Measurements from ENCODE around the gene PRPF39. TPM values are rescaled to one million over a fixed set of nuclear protein-coding genes. Genes with fewer than 3 reads are reported as not detected.

The PRPF39 gene
- total RNA-seq, 4 donors from 2014 or later, result 20.7 to 30.0 (median 28.4) TPM

DNA sequence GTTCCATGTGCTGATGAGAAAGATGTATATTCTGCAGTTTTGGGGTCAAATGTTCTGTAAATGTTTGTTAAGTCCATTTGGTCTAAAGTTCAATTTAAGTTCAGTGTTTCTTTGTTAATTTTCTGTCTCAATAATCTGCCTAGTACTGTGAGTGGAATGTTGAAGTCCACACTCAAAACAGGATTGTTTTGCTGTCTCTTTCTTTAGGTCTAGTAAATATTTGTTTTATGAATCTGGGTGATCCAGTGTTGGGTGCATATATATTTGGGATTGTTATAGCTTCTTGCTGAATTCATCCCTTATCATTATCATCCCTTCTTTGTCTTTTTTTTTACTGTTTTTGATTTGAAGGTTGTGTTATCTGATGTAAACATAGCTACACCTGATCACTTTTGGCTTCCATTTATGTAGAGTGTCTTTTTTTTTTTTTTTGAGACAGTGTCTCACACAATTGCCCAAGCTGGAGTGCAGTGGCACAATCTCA is 26.0 kb upstream of the PRPF39 start:
- no peaks in the 10 kb centered on the region for H3K4me1 ChIP-seq
- H3K27ac ChIP-seq, result no peak overlapping the region
- peaks cover 0 to 18% (median 0%) of the 10 kb centered on the region in 4 donors for H3K9me3 ChIP-seq
- TF ChIP-seq EP300 (IDR thresholded peaks at IDR 0.05), result no peak
- no peak for TF ChIP-seq POLR2A (IDR thresholded peaks at IDR 0.05)
- TF ChIP-seq, protein P1, sequence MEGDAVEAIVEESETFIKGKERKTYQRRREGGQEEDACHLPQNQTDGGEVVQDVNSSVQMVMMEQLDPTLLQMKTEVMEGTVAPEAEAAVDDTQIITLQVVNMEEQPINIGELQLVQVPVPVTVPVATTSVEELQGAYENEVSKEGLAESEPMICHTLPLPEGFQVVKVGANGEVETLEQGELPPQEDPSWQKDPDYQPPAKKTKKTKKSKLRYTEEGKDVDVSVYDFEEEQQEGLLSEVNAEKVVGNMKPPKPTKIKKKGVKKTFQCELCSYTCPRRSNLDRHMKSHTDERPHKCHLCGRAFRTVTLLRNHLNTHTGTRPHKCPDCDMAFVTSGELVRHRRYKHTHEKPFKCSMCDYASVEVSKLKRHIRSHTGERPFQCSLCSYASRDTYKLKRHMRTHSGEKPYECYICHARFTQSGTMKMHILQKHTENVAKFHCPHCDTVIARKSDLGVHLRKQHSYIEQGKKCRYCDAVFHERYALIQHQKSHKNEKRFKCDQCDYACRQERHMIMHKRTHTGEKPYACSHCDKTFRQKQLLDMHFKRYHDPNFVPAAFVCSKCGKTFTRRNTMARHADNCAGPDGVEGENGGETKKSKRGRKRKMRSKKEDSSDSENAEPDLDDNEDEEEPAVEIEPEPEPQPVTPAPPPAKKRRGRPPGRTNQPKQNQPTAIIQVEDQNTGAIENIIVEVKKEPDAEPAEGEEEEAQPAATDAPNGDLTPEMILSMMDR (IDR thresholded peaks at IDR 0.05), result no peak
- H3K27me3 ChIP-seq, result no peaks in the 10 kb centered on the region
- peaks cover 0 to 63% (median 0%) of the 10 kb centered on the region in 3 donors for H3K36me3 ChIP-seq
- DNase-seq (ENCODE audit: low spot score in 2 of 2), result no peak
- H3K4me3 ChIP-seq, result no peak overlapping the region

DNA sequence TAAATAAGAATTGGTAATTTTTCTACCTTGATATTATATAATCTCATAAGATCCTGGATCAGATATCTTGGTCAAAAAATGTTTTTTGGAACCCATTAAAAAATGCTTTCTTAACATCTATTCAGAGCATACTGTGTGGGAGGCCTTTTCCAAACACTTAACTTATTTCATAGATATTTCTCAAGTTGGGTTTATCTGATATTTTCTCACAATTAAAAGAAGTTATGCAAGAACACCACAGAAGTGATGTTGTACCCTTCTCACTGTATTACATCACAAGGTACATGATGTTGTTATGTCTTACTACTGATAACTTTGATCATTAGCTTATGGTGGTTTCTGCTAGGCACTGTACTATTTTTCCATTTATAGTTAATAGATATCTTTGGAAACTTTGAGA is 23.4 kb upstream of the PRPF39 start:
- TF ChIP-seq POLR2A (IDR thresholded peaks at IDR 0.05), result no peak
- TF ChIP-seq, protein P1 (IDR thresholded peaks at IDR 0.05), result no peak
- no peak for TF ChIP-seq EP300 (IDR thresholded peaks at IDR 0.05)
- Histone ChIP-seq H3K27ac (no peak overlapping the region), H3K36me3 (peaks cover 0 to 38% (median 0%) of the 10 kb centered on the region in 3 donors), H3K4me1 (no peaks in the 10 kb centered on the region), H3K9me3 (peaks cover 0 to 15% (median 0%) of the 10 kb centered on the region in 4 donors), H3K27me3 (no peaks in the 10 kb centered on the region), H3K4me3 (no peak overlapping the region)
- DNase-seq (ENCODE audit: low spot score in 2 of 2), result no peak

DNA sequence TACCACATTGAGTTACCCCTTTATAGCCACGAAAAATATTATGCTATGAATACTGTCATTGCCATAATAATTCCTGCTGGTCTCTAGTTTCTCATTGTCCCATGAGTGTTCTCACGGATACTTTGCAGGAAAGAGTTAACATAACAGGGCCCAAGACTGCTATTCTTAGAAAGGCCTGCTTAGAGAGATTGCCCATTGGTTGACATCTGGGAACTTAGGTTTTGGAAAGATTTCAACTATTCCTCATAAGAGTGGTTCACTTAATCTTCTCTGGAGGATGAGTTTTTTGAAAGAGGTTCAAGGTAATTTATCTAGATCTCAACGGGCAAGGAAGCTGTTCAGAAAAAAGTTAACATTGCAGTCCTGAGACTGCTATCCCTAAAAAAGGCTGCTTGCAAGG is 18.4 kb upstream of the PRPF39 start:
- TF ChIP-seq EP300 (IDR thresholded peaks at IDR 0.05) (no peak), POLR2A (IDR thresholded peaks at IDR 0.05) (no peak)
- TF ChIP-seq, protein P1 (IDR thresholded peaks at IDR 0.05), result no peak
- no peaks in the 10 kb centered on the region for H3K4me1 ChIP-seq
- H3K36me3 ChIP-seq, result peaks cover 0 to 23% (median 0%) of the 10 kb centered on the region in 3 donors
- 70 to 72% methylated on average over 3 of the region's 3 CpGs for WGBS, 2 donors
- H3K9me3 ChIP-seq, result no peaks in the 10 kb centered on the region
- H3K27ac ChIP-seq, result no peak overlapping the region
- H3K27me3 ChIP-seq, result no peaks in the 10 kb centered on the region
- no peak for DNase-seq (ENCODE audit: low spot score in 2 of 2)
- H3K4me3 ChIP-seq, result no peak overlapping the region

DNA sequence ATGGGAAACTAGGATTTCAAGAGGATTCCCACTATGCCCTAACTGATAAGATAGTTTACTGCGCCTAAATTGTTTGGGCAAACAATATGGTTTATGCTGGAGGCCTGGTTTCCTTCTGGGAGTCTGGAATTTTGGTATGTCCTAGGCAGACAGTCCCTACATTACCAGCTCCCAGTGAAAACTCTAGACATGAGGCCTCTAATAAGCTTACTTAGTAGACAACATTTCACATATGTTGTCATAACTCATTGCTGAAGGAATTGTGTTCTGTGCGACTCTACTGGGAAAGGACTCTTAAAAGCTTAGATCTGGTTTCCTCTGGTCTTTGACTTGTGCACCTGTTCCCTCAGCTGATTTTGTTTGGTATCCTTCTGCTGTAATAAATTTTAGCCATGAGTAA is 18.0 kb upstream of the PRPF39 start:
- DNase-seq (ENCODE audit: low spot score in 2 of 2), result no peak
- Histone ChIP-seq H3K9me3 (no peaks in the 10 kb centered on the region), H3K36me3 (peaks cover 0 to 27% (median 0%) of the 10 kb centered on the region in 3 donors), H3K4me3 (no peak overlapping the region), H3K27ac (no peak overlapping the region), H3K27me3 (no peaks in the 10 kb centered on the region), H3K4me1 (no peaks in the 10 kb centered on the region)
- TF ChIP-seq, protein P1 (IDR thresholded peaks at IDR 0.05), result no peak
- TF ChIP-seq EP300 (IDR thresholded peaks at IDR 0.05) (no peak), POLR2A (IDR thresholded peaks at IDR 0.05) (no peak)
- WGBS, 2 donors, result 89 to 92% methylated on average over 2 of the region's 2 CpGs

DNA sequence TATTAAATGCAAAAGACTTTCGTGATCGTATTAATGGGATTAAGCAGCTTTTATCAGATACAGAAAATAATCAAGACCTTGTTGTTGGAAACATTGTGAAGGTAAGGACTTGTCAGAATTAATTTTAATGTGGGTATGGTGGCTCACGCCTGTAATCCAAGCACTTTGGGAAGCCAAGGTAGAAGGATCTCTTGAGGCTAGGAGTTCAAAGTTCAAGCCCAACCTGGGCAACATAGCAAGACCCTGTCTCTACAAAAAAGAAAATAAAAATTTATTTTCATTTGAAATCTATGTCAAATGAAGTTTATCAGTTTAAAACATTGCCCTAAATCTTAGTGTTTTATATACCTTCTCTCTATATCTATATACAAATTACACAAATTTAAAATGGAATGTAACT is 17.2 kb upstream of the PRPF39 start:
- Histone ChIP-seq H3K9me3 (no peaks in the 10 kb centered on the region), H3K4me1 (no peaks in the 10 kb centered on the region), H3K27ac (no peak overlapping the region), H3K36me3 (peaks cover 0 to 33% (median 0%) of the 10 kb centered on the region in 3 donors), H3K27me3 (no peaks in the 10 kb centered on the region), H3K4me3 (no peak overlapping the region)
- DNase-seq (ENCODE audit: low spot score in 2 of 2), result no peak
- 97 to 98% methylated on average over 3 of the region's 3 CpGs for WGBS, 2 donors
- TF ChIP-seq, protein P1 (IDR thresholded peaks at IDR 0.05), result no peak
- TF ChIP-seq EP300 (IDR thresholded peaks at IDR 0.05) (no peak), POLR2A (IDR thresholded peaks at IDR 0.05) (no peak)

All from tibial nerve (tissue), 4 donors.